ENCODE data around the gene PATE4.

The PATE4 gene

DNA sequence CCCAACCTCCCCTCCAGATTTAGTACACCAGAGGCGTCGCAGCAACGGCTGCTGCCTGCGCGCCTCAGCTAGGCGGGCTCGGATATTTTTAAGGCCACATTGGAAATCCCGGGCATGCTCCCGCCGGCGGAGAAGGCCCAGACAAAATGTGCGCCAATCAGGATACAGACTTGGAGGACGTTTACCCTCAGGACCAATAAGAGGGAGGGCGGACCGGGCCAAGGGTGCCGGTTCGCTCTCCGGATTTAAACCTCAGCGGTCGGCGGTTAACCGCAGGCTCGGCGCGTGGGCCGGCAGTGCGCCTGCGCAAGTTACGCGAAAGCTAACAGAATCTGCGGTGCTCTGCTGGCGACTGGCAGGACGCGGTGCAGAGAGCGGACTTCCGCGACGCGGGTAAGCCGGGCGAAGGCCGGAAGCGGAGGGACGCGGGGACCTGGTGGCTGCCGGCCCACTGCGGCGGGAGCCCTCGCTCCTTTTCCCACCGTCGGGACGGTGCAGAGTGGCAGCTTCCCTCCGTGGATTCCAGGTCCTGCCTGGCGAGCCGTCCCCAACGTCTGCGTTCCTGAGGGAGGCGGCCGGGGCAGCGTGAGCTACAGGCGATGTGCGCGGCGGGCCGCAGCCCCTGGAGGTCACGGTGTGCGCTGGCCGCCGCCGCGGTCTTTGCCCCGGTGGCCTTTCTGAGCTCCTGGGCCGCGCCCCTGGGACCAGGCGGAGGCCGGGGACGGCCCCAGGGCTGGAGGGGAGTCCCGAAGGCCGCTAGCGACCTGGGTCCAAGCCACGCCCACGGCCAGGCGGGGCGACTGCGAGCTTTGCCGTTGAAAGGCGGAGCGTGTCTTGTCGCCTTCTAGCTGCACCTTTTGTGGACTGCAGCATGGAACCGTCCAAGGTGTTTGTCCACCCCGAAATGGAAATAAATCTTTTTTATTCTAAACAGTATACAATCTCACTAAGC, 54.5 kb downstream of the PATE4 start, which contains the start of gene HYLS1:
TSS of gene HYLS1 (plus strand) at position 296 of the 952 bp plus-strand sequence. CDS start 11,701 bp downstream, outside the sequence.
- peak; percentile 87 for DNase-seq (ENCODE audit: low spot score)
